Urothelium cell line (cell line): Measurements from ENCODE around the gene SV2C.
"Not testable (repeated sequence)": the region's sequence is repeated elsewhere in the genome, so short reads cannot be mapped to it uniquely, and the experiment has no call there.

Source experiments
- DNase-seq: peaks from one replicate; pipeline ENCODE4 v3.0.0; 2011; ENCODE audit warnings: low spot score, mixed read lengths
- FAIRE-seq: peaks from 2 replicates; lab custom pipeline; 2011; peaks lifted over from hg19 to GRCh38; lab: Jason Lieb, UNC

The SV2C gene

DNA sequence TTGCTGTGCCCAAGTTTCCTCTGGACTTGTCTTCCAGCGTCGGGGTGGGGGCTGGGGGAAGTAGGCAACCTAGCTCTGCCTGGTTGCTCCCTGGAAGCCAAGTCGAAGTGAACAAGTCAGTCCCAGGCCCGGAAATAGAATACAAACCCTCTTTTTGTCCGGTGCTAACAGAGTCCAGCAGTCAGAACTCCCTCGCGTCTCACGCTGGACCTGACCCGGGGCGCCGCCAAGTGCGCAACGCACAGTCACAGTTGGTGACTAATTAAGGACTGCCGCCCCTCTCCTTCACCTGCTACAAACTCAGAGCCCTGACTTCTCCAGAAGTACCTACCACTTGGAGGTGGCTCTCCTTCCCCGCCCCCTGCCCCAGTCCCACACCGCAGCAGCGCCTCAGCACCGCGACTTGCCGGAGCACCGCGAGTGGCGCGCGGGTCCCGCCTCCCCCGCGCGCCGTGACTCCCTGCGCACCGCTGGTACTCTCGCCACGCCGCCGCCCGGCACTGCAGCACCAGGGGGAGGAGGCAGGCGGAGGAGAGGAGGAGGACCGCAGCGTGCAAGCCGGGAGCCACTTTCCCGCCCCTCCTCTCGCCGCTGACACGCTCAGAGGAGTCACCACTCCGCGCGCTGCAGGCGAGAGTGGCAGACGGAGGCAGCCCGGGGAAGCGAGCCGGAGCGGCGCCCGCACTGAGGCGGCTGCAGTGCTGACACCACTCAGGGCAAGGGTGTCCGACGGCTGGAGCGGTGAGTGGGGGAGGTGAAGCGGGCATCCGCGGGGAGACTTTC lies at the start of gene SV2C:
Gene SV2C, plus strand, starts transcription at position 612 of the 783 bp plus-strand sequence. CDS start 48,368 bp downstream, outside the sequence.
- DNase-seq, result peak; percentile 70
- FAIRE-seq, result no peak

GRCh38 chr5:76037736-76038151 lies 45.4 kb upstream of the SV2C start:
- FAIRE-seq, DNase-seq: not testable (repeated sequence)

GRCh38 chr5:76038212-76038611 lies 45.0 kb upstream of the SV2C start:
- DNase-seq, result no peak
- FAIRE-seq, result no peak

- FAIRE-seq (no peak), DNase-seq (no peak)
These were observed 42.4 kb upstream of the SV2C start for GRCh38 chr5:76040806-76041205.

GRCh38 chr5:76041863-76042262 lies 41.3 kb upstream of the SV2C start:
- DNase-seq (peak; percentile 49), FAIRE-seq (no peak)

- no peak for DNase-seq
- no peak for FAIRE-seq
These were observed 36.4 kb upstream of the SV2C start for GRCh38 chr5:76046741-76047140.

GRCh38 chr5:76050134-76050533 lies 33.0 kb upstream of the SV2C start:
- FAIRE-seq (no peak), DNase-seq (no peak)

DNA sequence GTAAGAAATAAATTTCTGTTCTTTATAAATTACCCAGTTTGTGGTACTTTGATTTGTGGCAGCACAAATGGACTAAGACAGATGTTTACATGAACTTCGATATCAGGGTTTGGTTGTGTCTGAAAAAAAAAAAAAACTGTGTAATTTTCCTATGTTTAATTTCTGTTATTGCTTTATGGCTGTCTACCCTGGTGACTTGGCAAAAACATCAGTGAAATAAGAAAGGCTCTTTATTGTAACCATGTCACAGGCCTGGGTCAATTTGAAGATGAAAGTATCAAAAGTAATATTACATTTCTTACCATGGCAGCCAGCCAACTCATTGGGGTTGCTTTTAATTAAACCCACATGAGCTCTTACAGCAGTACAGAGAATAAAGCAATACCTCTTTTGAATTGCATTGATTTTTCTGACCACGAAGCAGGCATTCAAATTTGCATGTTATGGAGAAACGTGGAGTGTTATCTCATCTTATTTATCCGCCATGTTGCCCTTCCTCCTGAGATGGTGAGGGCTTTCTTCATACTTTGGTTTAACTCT lies 20.6 kb upstream of the SV2C start:
- no peak for FAIRE-seq
- DNase-seq, result no peak

- DNase-seq (no peak), FAIRE-seq (no peak)
These were observed 17.9 kb upstream of the SV2C start for GRCh38 chr5:76065258-76065657.

DNA sequence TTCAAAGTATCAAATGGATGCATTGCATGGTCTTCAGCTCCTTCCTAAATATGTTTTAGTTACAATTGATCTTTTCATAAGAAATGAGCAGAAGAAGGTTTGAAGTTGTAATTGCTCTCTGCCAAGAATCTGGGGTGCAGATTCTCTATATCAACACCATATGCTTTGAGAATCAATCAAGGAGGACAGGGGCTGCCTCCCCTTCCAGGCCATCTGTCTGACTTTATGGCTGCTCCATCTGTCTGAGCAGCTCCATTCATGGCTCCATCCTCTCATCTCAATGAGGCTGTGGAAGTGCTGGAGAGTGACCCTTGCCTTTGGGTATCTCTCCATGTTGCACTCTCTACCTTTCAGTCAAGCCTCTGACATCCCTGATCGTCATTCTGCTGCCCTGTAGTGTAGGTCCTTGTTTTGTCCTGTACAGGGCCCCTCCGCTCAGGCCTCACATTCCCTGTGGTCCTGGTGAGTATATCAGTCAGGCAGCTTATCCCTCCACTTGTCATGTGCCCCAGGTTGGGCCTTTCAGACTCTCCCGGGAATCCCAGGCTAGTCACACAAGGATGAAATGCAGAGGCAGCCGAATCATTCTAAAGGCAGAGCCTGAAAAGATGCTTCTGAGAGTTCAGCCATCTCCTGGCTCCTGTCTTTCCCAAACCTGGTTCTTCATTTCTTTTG lies 14.0 kb upstream of the SV2C start:
- FAIRE-seq, result no peak
- no peak for DNase-seq

- DNase-seq (no peak), FAIRE-seq (no peak)
These were observed 8.6 kb upstream of the SV2C start for GRCh38 chr5:76074487-76075065.

DNA sequence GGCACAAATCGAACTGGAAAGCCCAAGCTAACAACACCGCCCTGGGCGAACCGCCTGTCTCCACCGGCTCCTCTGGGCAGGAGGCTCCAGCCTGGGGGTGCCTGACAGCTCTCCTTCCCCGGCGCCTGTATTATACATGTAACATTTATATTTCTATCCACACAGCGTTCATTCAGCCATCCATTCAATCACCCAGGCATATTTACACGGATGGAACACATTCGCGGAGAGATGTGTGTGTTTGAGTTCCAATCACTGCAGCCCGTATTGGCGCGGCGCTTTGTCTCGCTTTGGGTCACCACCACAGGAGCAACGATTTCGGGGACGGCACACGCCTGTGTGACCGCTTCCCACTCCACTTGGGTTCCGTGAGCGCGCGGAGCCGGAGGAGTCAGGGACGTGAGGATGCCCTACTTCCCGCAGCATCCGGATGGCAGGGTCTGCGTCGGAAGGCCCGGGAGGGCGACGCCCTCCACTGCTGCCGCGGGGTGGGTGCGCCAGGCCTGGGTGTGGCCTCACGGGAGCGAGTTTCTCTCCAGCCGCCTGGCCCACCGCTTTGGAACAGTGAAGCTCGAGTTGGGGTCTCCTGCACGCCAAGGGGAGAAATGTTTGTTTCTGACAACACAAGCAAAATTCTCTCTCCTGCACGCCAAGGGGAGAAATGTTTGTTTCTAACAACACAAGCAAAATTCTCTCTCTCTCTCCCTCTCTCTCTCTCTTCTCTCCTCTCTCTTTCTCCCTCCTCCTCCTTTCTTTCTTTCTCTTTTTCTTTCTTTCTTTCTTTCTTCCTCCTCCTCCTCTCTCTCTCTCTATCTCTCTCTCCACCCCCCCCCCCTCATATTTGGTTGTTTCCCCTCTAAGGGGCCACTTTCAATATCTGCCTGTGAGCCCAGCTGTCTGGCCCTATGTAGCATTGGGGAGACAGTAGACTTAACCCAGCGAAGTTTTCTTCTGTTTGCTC lies 1.1 kb upstream of the SV2C start:
- no peak for DNase-seq
- FAIRE-seq, result no peak

DNA sequence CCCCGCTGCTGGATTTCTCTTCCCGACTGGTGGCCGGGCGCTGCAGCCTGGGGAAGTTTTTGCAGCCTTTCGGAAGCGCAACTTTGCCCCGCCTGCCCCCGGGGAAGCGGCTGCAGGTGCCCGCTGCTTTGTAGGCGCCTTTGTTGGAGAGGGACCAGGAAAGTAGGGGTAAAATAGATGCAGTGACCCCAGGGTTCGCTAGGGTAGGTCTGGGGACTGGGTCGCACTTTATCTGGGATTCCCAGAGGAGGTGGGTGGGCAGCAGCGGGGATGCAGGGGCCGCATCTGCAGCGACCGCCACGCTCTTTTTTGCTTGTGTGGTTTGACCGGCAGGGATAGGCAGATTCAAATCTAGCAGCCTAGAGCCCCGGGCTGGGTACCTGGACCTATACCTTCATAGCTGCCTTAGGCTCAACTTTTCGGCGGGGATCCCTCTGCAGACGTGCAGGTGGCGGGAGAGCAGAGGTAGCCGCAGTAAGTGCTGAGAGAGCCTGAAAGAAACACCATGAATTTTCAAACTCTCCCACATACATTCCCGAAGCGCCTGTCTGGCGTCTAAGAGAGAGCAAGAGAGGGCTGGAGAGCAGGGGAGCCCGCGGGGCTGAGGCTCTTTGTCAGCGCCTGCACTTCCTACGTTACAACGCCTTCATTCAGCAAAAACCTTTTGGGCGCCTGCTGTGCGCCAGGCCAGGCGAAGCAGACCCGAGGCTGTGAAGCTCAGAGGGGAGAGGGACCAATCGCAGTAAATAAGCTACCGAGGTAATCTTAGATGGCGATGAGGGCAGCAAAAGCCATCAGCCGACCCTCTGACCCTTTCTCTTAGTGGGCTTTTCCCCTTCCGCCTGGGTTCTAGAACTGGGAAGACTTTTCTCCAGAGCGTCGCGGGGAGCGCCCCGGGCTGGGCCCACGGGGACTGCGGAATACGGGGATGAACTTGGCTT lies 642 bp downstream of the SV2C start:
- FAIRE-seq (no peak), DNase-seq (peak; percentile 15)

- FAIRE-seq (no peak), DNase-seq (no peak)
These were observed 1.5 kb downstream of the SV2C start for GRCh38 chr5:76084496-76085242.

DNA sequence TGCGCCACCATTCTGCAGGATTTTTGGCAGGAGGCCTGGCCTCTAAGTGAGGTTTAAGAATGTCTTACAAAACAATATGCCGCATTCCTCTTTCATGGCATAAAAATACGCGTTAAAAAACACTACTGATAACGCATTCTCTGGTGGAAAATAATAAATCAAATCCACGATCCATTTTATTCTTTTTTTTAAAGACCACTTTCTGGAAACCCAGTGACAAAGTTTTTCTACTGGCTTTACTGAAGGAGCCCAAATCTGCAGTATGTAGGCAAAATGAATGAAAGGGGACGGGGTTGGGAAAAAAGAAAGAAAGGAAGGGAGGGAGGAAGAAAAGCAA lies 2.0 kb downstream of the SV2C start:
- DNase-seq (no peak), FAIRE-seq (no peak)

DNA sequence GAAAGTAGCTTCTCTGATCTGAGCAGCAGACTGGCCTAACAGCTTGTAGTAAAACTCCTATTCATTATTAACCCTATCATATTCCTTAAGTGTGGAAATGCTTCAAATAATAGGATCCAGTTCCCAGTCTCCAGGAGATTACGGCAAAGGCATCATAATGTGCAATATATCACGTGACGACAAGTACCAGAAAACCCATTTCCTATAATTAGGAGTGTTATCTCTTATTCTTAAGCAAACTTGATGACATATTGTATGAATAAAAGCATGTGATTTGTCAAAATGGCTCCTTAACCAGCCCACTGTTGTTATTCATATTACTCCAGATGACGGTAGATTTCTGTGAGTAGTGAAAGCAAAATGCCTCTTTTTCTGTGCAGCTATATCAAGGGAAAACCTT lies 2.9 kb downstream of the SV2C start:
- no peak for DNase-seq
- no peak for FAIRE-seq

- FAIRE-seq, DNase-seq: not testable (repeated sequence)
These were observed 6.0 kb downstream of the SV2C start for GRCh38 chr5:76089156-76089555.

GRCh38 chr5:76091351-76091750 lies 8.2 kb downstream of the SV2C start:
- DNase-seq (no peak), FAIRE-seq (no peak)

DNA sequence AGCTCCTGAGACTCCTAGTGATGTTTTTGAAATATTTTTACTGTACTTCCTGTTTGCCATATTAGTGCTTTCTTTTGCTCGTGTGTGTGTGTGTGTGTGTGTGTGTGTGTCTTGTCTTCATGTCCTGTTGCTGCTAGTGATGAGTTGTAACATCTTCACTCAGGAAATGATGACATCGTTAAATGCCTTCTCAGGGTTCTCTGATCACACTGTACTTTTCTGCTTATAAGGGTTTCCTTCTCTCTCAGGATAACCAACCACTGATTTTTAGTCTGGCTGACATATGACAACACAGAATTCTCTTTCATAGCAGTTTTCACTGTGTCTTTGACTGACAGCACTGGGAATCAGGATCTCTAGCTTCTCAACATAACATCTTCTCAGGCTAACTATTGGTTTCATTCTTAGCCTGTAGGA lies 16.1 kb downstream of the SV2C start:
- DNase-seq (no peak), FAIRE-seq (no peak)
